ENCODE measurements around the gene TTC8. TPM values are rescaled to one million over a fixed set of nuclear protein-coding genes. Genes with fewer than 3 reads are reported as not detected.

TTC8 gene
- total RNA-seq, 1 experiment from 2014 or later, result 9.2 TPM

DNA sequence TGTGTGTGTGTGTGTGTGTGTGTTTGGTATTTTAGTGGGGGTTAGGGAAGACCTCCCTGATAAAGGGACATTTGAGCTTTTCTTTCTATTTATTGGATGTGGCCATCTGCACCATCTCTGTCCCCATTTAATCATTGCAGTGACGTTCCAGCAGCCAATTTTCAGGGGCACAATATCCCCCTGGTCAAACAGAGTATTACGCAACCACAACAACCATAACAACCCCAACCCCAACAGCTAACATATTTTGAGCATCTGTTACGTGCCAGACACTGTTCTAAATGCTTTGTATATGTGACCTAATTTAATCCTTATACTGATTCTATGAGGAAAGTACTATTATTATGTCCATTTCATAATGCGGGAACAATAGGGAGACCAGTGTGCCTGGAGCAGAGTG, 87.4 kb downstream of the TTC8 start:
- H4K8ac ChIP-seq (replicated peaks; ENCODE audit: insufficient read length, low read depth, low read length), result no peak overlapping the region
- H3K18ac ChIP-seq (ENCODE audit: insufficient read length, low read depth, low read length), result no peak overlapping the region
- no CpG with 5 or more reads among the region's 4 CpGs for WGBS (ENCODE audit: extremely low coverage, insufficient read length, low lambda C conversion rate)
- Mint-ChIP-seq H3K9me3 (peaks cover 0 to 3% of the 10 kb centered on the region in 2 experiments; a peak in 3 of 5 replicates), H3K27me3 (ENCODE audit: low read depth) (peaks cover 17% of the 10 kb centered on the region), H3K4me3 (no peak overlapping the region), H3K36me3 (ENCODE audit: insufficient read depth in 1 of 3, low read depth in 3 of 3) (no peaks in the 10 kb centered on the region; a peak in 1 of 7 replicates), H3K27ac (no peak overlapping the region), H3K4me1 (no peaks in the 10 kb centered on the region)
- no peak overlapping the region for H3K56ac ChIP-seq (ENCODE audit: insufficient read length, low read depth, low read length)
- no peak overlapping the region for H2AK5ac ChIP-seq (ENCODE audit: insufficient read length, low read length)
- no peak overlapping the region for H4K5ac ChIP-seq (ENCODE audit: insufficient read length, low read depth, low read length)
- TF ChIP-seq, protein P1, sequence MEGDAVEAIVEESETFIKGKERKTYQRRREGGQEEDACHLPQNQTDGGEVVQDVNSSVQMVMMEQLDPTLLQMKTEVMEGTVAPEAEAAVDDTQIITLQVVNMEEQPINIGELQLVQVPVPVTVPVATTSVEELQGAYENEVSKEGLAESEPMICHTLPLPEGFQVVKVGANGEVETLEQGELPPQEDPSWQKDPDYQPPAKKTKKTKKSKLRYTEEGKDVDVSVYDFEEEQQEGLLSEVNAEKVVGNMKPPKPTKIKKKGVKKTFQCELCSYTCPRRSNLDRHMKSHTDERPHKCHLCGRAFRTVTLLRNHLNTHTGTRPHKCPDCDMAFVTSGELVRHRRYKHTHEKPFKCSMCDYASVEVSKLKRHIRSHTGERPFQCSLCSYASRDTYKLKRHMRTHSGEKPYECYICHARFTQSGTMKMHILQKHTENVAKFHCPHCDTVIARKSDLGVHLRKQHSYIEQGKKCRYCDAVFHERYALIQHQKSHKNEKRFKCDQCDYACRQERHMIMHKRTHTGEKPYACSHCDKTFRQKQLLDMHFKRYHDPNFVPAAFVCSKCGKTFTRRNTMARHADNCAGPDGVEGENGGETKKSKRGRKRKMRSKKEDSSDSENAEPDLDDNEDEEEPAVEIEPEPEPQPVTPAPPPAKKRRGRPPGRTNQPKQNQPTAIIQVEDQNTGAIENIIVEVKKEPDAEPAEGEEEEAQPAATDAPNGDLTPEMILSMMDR (conservative IDR thresholded peaks at IDR 0.05), result no peak
- no peaks in the 10 kb centered on the region for H4K20me1 ChIP-seq (ENCODE audit: control insufficient read depth, insufficient read depth, insufficient read length)
- H2BK120ac ChIP-seq (ENCODE audit: low read depth, low read length, poor library complexity, severe bottlenecking), result no peak overlapping the region
- H3K23me2 ChIP-seq (ENCODE audit: insufficient read length, low read depth, low read length, poor library complexity, severe bottlenecking), result no peaks in the 10 kb centered on the region
- no peaks in the 10 kb centered on the region for H3K27me3 ChIP-seq (ENCODE audit: insufficient read depth, low read length)
- no peaks in the 10 kb centered on the region for H3K79me1 ChIP-seq (ENCODE audit: insufficient read depth, low read depth, low read length, poor library complexity, severe bottlenecking)
- H3K4me1 ChIP-seq (ENCODE audit: insufficient read depth, low read length), result no peaks in the 10 kb centered on the region
- H2BK5ac ChIP-seq (ENCODE audit: insufficient read length, low read length), result no peak overlapping the region
- H3T11ph ChIP-seq (ENCODE audit: low read length), result no peak overlapping the region
- H3K9ac ChIP-seq (ENCODE audit: extremely low read depth, insufficient read length, low read length), result no peak overlapping the region
- H2BK12ac ChIP-seq (ENCODE audit: insufficient read length, low read depth, low read length), result no peak overlapping the region
- H2BK15ac ChIP-seq (ENCODE audit: low read depth, low read length), result no peak overlapping the region
- H3K4me2 ChIP-seq (ENCODE audit: insufficient read depth, insufficient read length, low read length), result no peak overlapping the region
- H3K4ac ChIP-seq (ENCODE audit: low read depth, low read length), result no peak overlapping the region
- H3K23ac ChIP-seq (ENCODE audit: insufficient read length, low read depth, low read length), result no peak overlapping the region
- H3K14ac ChIP-seq (ENCODE audit: insufficient read depth, low read length), result no peak overlapping the region
- no peak overlapping the region for H2AFZ ChIP-seq (ENCODE audit: low read length)
- H3K79me2 ChIP-seq (ENCODE audit: insufficient read depth, low read length), result no peaks in the 10 kb centered on the region
- no peaks in the 10 kb centered on the region for H3K9me3 ChIP-seq (ENCODE audit: control insufficient read depth, low read depth, low read length)
- no peak overlapping the region for H2BK20ac ChIP-seq (ENCODE audit: low read depth, low read length, poor library complexity, severe bottlenecking)
- no peak for DNase-seq
- H4K91ac ChIP-seq (ENCODE audit: insufficient read length, low read depth, low read length), result no peak overlapping the region
- H3K27ac ChIP-seq (ENCODE audit: insufficient read length, low read depth, low read length), result no peak overlapping the region

Data from H9 (cell line).